Fibroblast of pulmonary artery (primary cell): ENCODE results near the gene CDHR4.
A peak's percentile ranks its signal among the peaks of the same experiment; 100 is the strongest.

Source experiments
- DNase-seq: peaks from one replicate; pipeline ENCODE4 v3.0.0-alpha.2; 2010; ENCODE audit warnings: low read depth
- H3K4me3 ChIP-seq: replicated peaks from 2 replicates; pipeline ENCODE4 v1.5.1; 2011; ENCODE audit warnings: low read depth, mild to moderate bottlenecking, control low read depth, low read length, moderate library complexity
- CTCF ChIP-seq: IDR thresholded peaks from 2 replicates; pipeline ENCODE4 v1.5.1; 2011; ENCODE audit warnings: mild to moderate bottlenecking, control low read depth, low read length, inconsistent platforms; ENCODE audit errors: missing control alignments

Gene CDHR4

GRCh38 chr3:49807431-49808114 is 7.9 kb upstream of the CDHR4 start:
- no peak for TF ChIP-seq CTCF
- H3K4me3 ChIP-seq = no peak overlapping the region
- DNase-seq = peak; percentile 53

- TF ChIP-seq CTCF = no peak
- no peak for DNase-seq
- H3K4me3 ChIP-seq = no peak overlapping the region
Observed at GRCh38 chr3:49806850-49807249, 7.2 kb upstream of the CDHR4 start.

GRCh38 chr3:49805897-49806701 is 6.4 kb upstream of the CDHR4 start:
- H3K4me3 ChIP-seq = peak overlapping the region; percentile 82
- DNase-seq = peak; percentile 88
- no peak for TF ChIP-seq CTCF

DNA sequence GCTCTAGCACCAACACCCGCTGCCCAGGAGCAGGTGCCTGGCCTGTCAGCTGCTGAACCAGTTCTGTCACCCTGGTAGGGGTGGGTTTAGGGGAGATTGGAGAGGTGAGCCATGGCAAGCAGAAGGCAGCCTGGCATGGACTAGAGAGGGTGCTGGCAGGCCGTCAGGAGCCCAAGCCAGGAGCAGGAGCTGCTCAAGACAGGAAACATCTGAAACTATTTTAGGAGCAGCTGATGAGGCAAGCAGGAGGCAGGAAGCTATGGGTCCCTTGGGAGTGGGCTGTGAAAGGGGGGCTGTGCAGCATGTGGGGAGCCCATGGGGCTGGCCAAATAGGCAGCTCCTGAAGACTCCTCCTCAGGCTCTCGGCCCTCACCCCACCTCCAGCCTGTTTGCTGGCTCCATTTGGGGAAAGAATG is 5.7 kb upstream of the CDHR4 start:
- H3K4me3 ChIP-seq = peak overlapping the region; percentile 82
- peak; percentile 97 for DNase-seq
- TF ChIP-seq CTCF = no peak

DNA sequence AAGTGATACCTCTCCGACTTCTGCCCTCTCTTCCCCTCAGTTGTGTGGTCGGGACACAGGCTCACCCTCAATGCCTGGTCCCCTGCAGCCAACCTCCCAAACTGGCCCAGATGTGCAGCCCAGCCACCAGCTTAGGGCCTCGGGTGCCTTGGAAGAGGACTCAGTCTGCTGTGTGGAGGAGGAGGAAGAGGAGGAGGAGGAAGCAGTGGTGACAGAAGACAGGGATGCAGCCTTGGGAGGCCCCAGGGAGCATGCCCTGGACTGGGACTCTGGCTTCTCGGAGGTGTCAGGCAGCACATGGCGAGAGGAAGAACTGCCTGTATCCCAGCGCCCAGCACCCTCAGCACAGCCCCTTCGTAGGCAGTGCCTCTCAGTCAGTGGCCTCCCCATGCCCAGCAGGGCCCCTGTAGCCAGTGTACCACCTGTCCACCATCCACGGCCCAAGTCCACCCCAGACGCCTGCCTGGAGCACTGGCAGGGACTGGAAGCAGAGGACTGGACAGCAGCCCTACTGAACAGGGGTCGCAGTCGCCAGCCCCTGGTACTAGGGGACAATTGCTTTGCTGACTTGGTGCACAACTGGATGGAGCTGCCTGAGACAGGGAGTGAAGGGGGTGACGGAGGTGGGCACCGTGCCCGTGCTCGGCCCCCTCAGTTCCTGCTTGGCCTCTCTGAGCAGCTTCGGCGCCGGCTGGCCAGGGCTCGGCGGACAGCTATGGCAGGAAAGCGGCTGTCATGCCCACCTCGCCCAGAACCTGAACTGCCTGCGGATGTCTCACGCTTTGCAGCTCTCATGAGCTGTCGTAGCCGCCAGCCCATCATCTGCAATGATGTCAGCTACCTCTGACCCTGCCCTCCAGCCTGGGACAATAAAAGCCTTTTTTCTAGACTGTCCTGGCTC is 4.7 kb upstream of the CDHR4 start:
- peak overlapping the region; percentile 82 for H3K4me3 ChIP-seq
- no peak for TF ChIP-seq CTCF
- no peak for DNase-seq

- DNase-seq = peak; percentile 49
- peak overlapping the region; percentile 82 for H3K4me3 ChIP-seq
- no peak for TF ChIP-seq CTCF
Observed at GRCh38 chr3:49803465-49804140, 3.9 kb upstream of the CDHR4 start.
